Smooth muscle cell (in vitro differentiated cells): ENCODE data around the gene DENND2A. TPM values are rescaled to one million over a fixed set of nuclear protein-coding genes. Genes with fewer than 3 reads are reported as not detected.
A peak's percentile ranks its signal among the peaks of the same experiment; 100 is the strongest.

Source experiments
- DNase-seq: peaks from one replicate; lab custom pipeline; 2025; ENCODE audit not compliant: unreplicated experiment; lab: John Stamatoyannopoulos, UW
- H2AFZ ChIP-seq: fragments of 200-600 bp; sonication (generic); 2 replicates; pipeline ENCODE4 v1.6.0; 2016; ENCODE audit warnings: antibody characterized with exemption, low read depth, mild to moderate bottlenecking
- H3F3A ChIP-seq: fragments of 200-600 bp; sonication (generic); 2 replicates; pipeline ENCODE4 v1.6.0; 2017; ENCODE audit warnings: antibody characterized with exemption, low read depth
- H3K27ac ChIP-seq: fragments of 200-600 bp; sonication (generic); 2 replicates; pipeline ENCODE4 v1.5.1; 2016; ENCODE audit warnings: low read depth, mild to moderate bottlenecking
- H3K27me3 ChIP-seq: fragments of 200-600 bp; sonication (generic); 2 replicates; pipeline ENCODE4 v1.6.1; 2016; ENCODE audit warnings: low read depth, mild to moderate bottlenecking
- H3K36me3 ChIP-seq: fragments of 200-600 bp; sonication (generic); 2 replicates; pipeline ENCODE4 v1.5.1; 2016; ENCODE audit warnings: low read depth
- H3K4me1 ChIP-seq: fragments of 200-600 bp; sonication (generic); 2 replicates; pipeline ENCODE4 v1.5.1; 2016; ENCODE audit warnings: low read depth
- H3K4me2 ChIP-seq: fragments of 200-600 bp; sonication (generic); 2 replicates; pipeline ENCODE4 v1.6.0; 2016; ENCODE audit warnings: mild to moderate bottlenecking
- H3K4me3 ChIP-seq: fragments of 200-600 bp; sonication (generic); 2 replicates; pipeline ENCODE4 v1.5.1; 2016; ENCODE audit warnings: mild to moderate bottlenecking
- H3K79me2 ChIP-seq: fragments of 200-600 bp; sonication (generic); 2 replicates; pipeline ENCODE4 v1.6.0; 2016; ENCODE audit warnings: low read depth, mild to moderate bottlenecking
- H3K9ac ChIP-seq: fragments of 200-600 bp; sonication (generic); 2 replicates; pipeline ENCODE4 v1.6.0; 2016; ENCODE audit warnings: low read depth
- H3K9me3 ChIP-seq: fragments of 200-600 bp; sonication (generic); replicated peaks from 2 replicates; pipeline ENCODE4 v1.5.1; 2016; ENCODE audit warnings: low read depth
- H4K20me1 ChIP-seq: fragments of 200-600 bp; sonication (generic); 2 replicates; pipeline ENCODE4 v1.6.0; 2016; ENCODE audit warnings: low read depth
- CTCF ChIP-seq: fragments of 200-600 bp; sonication (generic); IDR thresholded peaks from 2 replicates; pipeline ENCODE4 v1.5.1; 2017; ENCODE audit warnings: borderline replicate concordance, mild to moderate bottlenecking, antibody characterized with exemption; ENCODE audit not compliant: insufficient read depth, poor library complexity, severe bottlenecking
- WGBS: methylation state at CpG from one replicate; pipeline ENCODE4 v1.1.7; 2016; ENCODE audit warnings: low lambda C conversion rate; 5-methylcytosine and 5-hydroxymethylcytosine counted together
- polyA plus RNA-seq: library from polyadenylated mRNA; unstranded; fragments of >200 nt; fragmentation: Nextera tagmentation; extraction: Ambion mirVana; gene quantifications from 2 replicates; pipeline ENCODE4 v1.2.1, GENCODE V29; 2016
- total RNA-seq: library from RNA; depleted of rRNA; stranded (reverse); fragments of >200 nt; gene quantifications from 2 replicates; pipeline ENCODE4 v1.2.3, GENCODE V29; 2014

The DENND2A gene
- total and polyA plus RNA-seq, 2 experiments from 2014 or later, result 1.8 to 4.6 TPM

- no peak overlapping the region for H3K4me2 ChIP-seq
- DNase-seq, result no peak
- no peaks in the 10 kb centered on the region for H3K4me1 ChIP-seq
- H4K20me1 ChIP-seq, result no peaks in the 10 kb centered on the region
- no peaks in the 10 kb centered on the region for H3K36me3 ChIP-seq
- no peak overlapping the region for H3K4me3 ChIP-seq
- no peak overlapping the region for H3K9ac ChIP-seq
- H2AFZ ChIP-seq, result no peak overlapping the region
- no peaks in the 10 kb centered on the region for H3K27me3 ChIP-seq
- H3K79me2 ChIP-seq, result no peaks in the 10 kb centered on the region
- H3K9me3 ChIP-seq, result no peaks in the 10 kb centered on the region
- WGBS, result 35% methylated on average over 15 of the region's 15 CpGs
- TF ChIP-seq CTCF, result peak; percentile 89
- H3K27ac ChIP-seq, result no peak overlapping the region
- H3F3A ChIP-seq, result no peaks in the 10 kb centered on the region
Observed at GRCh38 chr7:140653319-140654108, 12.9 kb upstream of the DENND2A start.

- WGBS, result 88% methylated on average over 12 of the region's 12 CpGs
- no peak for DNase-seq
- Histone ChIP-seq H3K79me2 (no peaks in the 10 kb centered on the region), H3K4me3 (no peak overlapping the region), H3K36me3 (no peaks in the 10 kb centered on the region), H3K9ac (no peak overlapping the region), H3K27me3 (no peaks in the 10 kb centered on the region), H3K4me1 (peaks cover 4% of the 10 kb centered on the region), H3K4me2 (no peak overlapping the region), H3F3A (peaks cover 2% of the 10 kb centered on the region), H3K27ac (no peak overlapping the region), H2AFZ (no peak overlapping the region), H4K20me1 (no peaks in the 10 kb centered on the region), H3K9me3 (no peaks in the 10 kb centered on the region)
- TF ChIP-seq CTCF, result no peak
Observed at GRCh38 chr7:140650367-140650766, 9.8 kb upstream of the DENND2A start.

GRCh38 chr7:140649556-140650205, 9.1 kb upstream of the DENND2A start:
- H3K4me3 ChIP-seq, result no peak overlapping the region
- no peak overlapping the region for H3K4me2 ChIP-seq
- H3K36me3 ChIP-seq, result no peaks in the 10 kb centered on the region
- H4K20me1 ChIP-seq, result no peaks in the 10 kb centered on the region
- H3F3A ChIP-seq, result peaks cover 2% of the 10 kb centered on the region
- H3K27me3 ChIP-seq, result no peaks in the 10 kb centered on the region
- H3K4me1 ChIP-seq, result peaks cover 4% of the 10 kb centered on the region
- TF ChIP-seq CTCF, result no peak
- H3K27ac ChIP-seq, result no peak overlapping the region
- 74% methylated on average over 6 of the region's 6 CpGs for WGBS
- H2AFZ ChIP-seq, result no peak overlapping the region
- H3K9me3 ChIP-seq, result no peaks in the 10 kb centered on the region
- no peak for DNase-seq
- no peaks in the 10 kb centered on the region for H3K79me2 ChIP-seq
- no peak overlapping the region for H3K9ac ChIP-seq
